Body of pancreas (tissue), 4 donors: Measurements from ENCODE around the gene OR10P1. TPM values are rescaled to one million over a fixed set of nuclear protein-coding genes. Genes with fewer than 3 reads are reported as not detected.
"Not testable (repeated sequence)": the region's sequence is repeated elsewhere in the genome, so short reads cannot be mapped to it uniquely, and the experiment has no call there.

ENCODE experiments used
- ATAC-seq: fragments of 150-250 bp; one replicate; pipeline ENCODE4 v1.9.1; 2016
- DNase-seq, 4 donors: peaks; one replicate each; pipeline ENCODE4 v3.0.0-alpha.2; 2019
- H3K27ac ChIP-seq, 4 donors: fragments of 200-600 bp; sonication (generic); 1 replicate in 3 of 4; 2 replicates in 1 of 4; pipeline versions ENCODE4 v1.5.1 to v1.6.1; 2016 to 2019; ENCODE audit warnings: mild to moderate bottlenecking in 1 of 4, mixed read lengths in 1 of 4, moderate library complexity in 1 of 4
- H3K27me3 ChIP-seq, 2 donors: fragments of 200-600 bp; sonication (generic); one replicate each; pipeline ENCODE4 v1.6.0; 2016; ENCODE audit warnings: mild to moderate bottlenecking in 1 of 2
- H3K36me3 ChIP-seq, 2 donors: fragments of 200-600 bp; sonication (generic); replicated peaks in 1 of 2; 2 replicates each; pipeline ENCODE4 v1.5.1; 2016; ENCODE audit warnings: low read depth in 2 of 2; ENCODE audit not compliant: insufficient read depth in 1 of 2
- H3K4me1 ChIP-seq: fragments of 200-600 bp; sonication (generic); one replicate; pipeline ENCODE4 v1.6.0; 2016
- H3K4me3 ChIP-seq, 2 donors: fragments of 200-600 bp; sonication (generic); 1 replicate in 1 of 2; 2 replicates in 1 of 2; pipeline ENCODE4 v1.5.1; 2016 to 2019
- H3K9me3 ChIP-seq, 3 donors: fragments of 200-600 bp; sonication (generic); 1 replicate in 2 of 3; 2 replicates in 1 of 3; pipeline ENCODE4 v1.5.1; 2016
- CTCF ChIP-seq, 7 experiments: fragments of 450-650 bp in 4 of 7; fragments of 200-600 bp in 3 of 7; sonication (generic) in 3 of 7; IDR thresholded peaks; one replicate each; pipeline ENCODE4 v1.5.1; 2016 to 2019; ENCODE audit warnings: antibody characterized with exemption in 7 of 7
- POLR2A ChIP-seq, 3 donors: fragments of 450-650 bp; IDR thresholded peaks; one replicate each; pipeline ENCODE4 v1.6.1; 2016; ENCODE audit warnings: antibody characterized with exemption in 3 of 3, mild to moderate bottlenecking in 2 of 3
- WGBS, 2 donors: methylation state at CpG; one replicate each; pipeline ENCODE4 v1.1.5; 2017; 5-methylcytosine and 5-hydroxymethylcytosine counted together
- intact Hi-C: fragments of 100-400 bp; cut with DNase I; formaldehyde crosslinking; loops from one replicate; pipeline ENCODE4 v1.15.1; 2023
- total RNA-seq, 2 donors: library from RNA; depleted of rRNA; stranded (reverse); fragments of >200 nt; gene quantifications; one replicate each; pipeline ENCODE4 v1.1.0, GENCODE V29; 2016

The OR10P1 gene
- total RNA-seq, 2 donors from 2014 or later = not detected

GRCh38 chr12:55644591-55644990 is 7.9 kb downstream of the OR10P1 start:
- no peak overlapping the region for H3K4me3 ChIP-seq
- ATAC-seq (no peak), DNase-seq (no peak)
- peaks cover 8% of the 10 kb centered on the region for H3K4me1 ChIP-seq
- H3K27me3 ChIP-seq = no peaks in the 10 kb centered on the region
- no peaks in the 10 kb centered on the region for H3K9me3 ChIP-seq
- intact Hi-C loops = no loop called here
- 41 to 53% methylated on average over 1 of the region's 1 CpG for WGBS, 2 donors
- no peaks in the 10 kb centered on the region for H3K36me3 ChIP-seq
- TF ChIP-seq CTCF (IDR thresholded peaks at IDR 0.05) = no peak
- no peak for TF ChIP-seq POLR2A (IDR thresholded peaks at IDR 0.05)
- H3K27ac ChIP-seq = no peak overlapping the region

- no peaks in the 10 kb centered on the region for H3K27me3 ChIP-seq
- ATAC-seq (no peak), DNase-seq (no peak)
- H3K36me3 ChIP-seq = no peaks in the 10 kb centered on the region
- WGBS, 2 donors = 94 to 97% methylated on average over 5 of the region's 5 CpGs
- peak overlapping the region in 2 of 4 donors; percentile 61 to 66 for H3K27ac ChIP-seq
- no peak for TF ChIP-seq POLR2A (IDR thresholded peaks at IDR 0.05)
- no peak for TF ChIP-seq CTCF (IDR thresholded peaks at IDR 0.05)
- H3K4me1 ChIP-seq = peaks cover 8% of the 10 kb centered on the region
- intact Hi-C loops = no loop called here
- no peak overlapping the region for H3K4me3 ChIP-seq
- no peaks in the 10 kb centered on the region for H3K9me3 ChIP-seq
These were observed 10.3 kb downstream of the OR10P1 start for GRCh38 chr12:55647027-55647426.

- H3K36me3 ChIP-seq, H3K4me1 ChIP-seq, intact Hi-C loops, H3K9me3 ChIP-seq, ATAC-seq, H3K4me3 ChIP-seq, H3K27ac ChIP-seq, H3K27me3 ChIP-seq: not testable (repeated sequence)
- WGBS, 2 donors = 37 to 45% methylated on average over 4 of the region's 4 CpGs
- DNase-seq = peak in 1 of 4 donors; percentile 25
These were observed 14.1 kb downstream of the OR10P1 start for GRCh38 chr12:55650620-55651298.

- ATAC-seq = no peak
- no peak overlapping the region for H3K4me3 ChIP-seq
- no peak overlapping the region for H3K27ac ChIP-seq
- peaks cover 10% of the 10 kb centered on the region for H3K4me1 ChIP-seq
- no peaks in the 10 kb centered on the region for H3K27me3 ChIP-seq
- TF ChIP-seq POLR2A (IDR thresholded peaks at IDR 0.05) = no peak
- TF ChIP-seq CTCF (IDR thresholded peaks at IDR 0.05) = no peak
- no peaks in the 10 kb centered on the region for H3K9me3 ChIP-seq
- no peak for DNase-seq
- no peaks in the 10 kb centered on the region for H3K36me3 ChIP-seq
- 56 to 68% methylated on average over 5 of the region's 5 CpGs for WGBS, 2 donors
- intact Hi-C loops = no loop called here
These were observed 14.6 kb downstream of the OR10P1 start for GRCh38 chr12:55651299-55651683.

- TF ChIP-seq POLR2A (IDR thresholded peaks at IDR 0.05) = no peak
- TF ChIP-seq CTCF (IDR thresholded peaks at IDR 0.05) = no peak
- Histone ChIP-seq H3K9me3 (no peaks in the 10 kb centered on the region), H3K4me3 (no peak overlapping the region), H3K27me3 (no peaks in the 10 kb centered on the region), H3K36me3 (no peaks in the 10 kb centered on the region), H3K27ac (no peak overlapping the region), H3K4me1 (peaks cover 4% of the 10 kb centered on the region)
- WGBS, 2 donors = 70 to 84% methylated on average over 3 of the region's 3 CpGs
- DNase-seq (no peak), ATAC-seq (no peak)
- intact Hi-C loops = no loop called here
These were observed 15.7 kb downstream of the OR10P1 start for GRCh38 chr12:55652352-55652751.
